Middle frontal gyrus (tissue), 1 donor: ENCODE results near the gene DPY19L3.
"Not testable (repeated sequence)": the region's sequence is repeated elsewhere in the genome, so short reads cannot be mapped to it uniquely, and the experiment has no call there.

Source experiments
- DNase-seq: peaks from one replicate; pipeline ENCODE4 v3.0.0-alpha.2; 2015; ENCODE audit warnings: low spot score; ENCODE audit errors: extremely low spot score

Gene DPY19L3

DNA sequence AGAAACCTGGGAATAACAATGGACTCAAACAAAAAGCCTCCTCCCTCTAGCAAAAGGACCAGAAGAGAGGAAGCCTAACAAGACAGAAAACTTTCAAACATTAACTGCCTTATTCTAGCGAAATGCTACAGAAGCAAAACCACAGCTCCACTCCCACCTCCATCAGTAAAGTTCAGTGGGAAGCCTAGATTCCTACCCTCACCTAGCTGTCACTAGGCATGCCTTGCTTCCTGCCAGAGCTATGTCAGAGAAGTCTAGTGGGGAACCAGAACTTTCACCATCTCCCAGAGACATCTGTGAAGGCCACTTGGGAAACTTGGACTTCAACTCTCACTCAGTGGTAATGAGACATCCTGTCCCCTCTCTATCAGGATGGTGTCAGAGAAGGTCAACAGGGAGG, 37.1 kb downstream of the DPY19L3 start:
- no peak for DNase-seq

DNA sequence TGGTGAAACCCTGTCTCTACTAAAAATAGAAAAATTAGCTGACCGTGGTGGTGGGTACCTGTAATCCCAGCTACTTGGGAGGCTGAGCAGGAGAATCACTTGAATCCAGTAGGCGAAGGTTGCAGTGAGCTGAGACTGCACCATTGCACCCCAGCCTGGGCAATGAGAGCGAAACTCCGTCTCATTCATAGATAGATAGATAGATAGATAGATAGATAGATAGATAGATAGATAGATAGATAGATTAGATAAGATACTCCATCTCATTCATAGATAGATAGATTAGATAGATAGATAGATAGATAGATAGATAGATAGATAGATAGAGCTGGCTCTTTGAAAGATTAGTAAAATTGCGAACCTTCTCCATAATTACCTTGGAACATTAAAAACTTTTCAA, 42.0 kb downstream of the DPY19L3 start:
- DNase-seq = not testable (repeated sequence)

DNA sequence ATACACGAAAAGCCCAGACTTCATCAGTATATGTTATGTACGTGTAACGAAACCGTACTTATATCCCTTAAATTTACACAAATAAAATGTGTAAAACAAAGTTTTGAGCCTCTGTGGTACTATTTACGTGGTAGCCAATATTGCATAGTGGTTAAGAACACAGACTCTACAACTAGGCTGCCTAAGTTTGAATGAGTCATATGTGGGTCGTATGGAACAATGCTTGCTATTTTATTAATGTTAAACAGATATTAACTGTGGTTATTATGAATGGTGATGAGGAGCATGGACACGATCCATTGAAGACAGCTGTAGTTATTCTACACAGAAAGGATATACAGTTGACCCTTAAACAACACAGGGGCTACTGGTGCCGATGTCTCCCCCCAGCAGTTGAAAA, 42.5 kb downstream of the DPY19L3 start:
- DNase-seq = no peak

DNA sequence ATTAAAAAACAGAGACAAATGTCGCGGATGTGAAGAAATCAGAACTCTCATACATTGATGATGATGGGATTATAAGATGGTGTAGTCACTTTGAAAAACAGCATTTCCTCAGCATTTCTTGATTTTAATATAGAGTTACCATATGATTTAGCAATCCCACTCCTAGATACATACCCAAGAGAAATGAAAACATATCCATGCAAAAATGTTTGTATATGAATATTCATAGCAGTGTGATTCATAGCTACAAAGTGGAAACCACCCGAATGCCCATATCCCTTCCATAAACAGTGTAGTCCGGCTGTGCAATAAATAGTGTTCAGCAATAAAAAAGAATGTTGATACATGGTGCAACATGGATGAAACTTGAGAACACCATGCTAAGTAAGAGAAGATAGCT, 44.6 kb downstream of the DPY19L3 start:
- DNase-seq = no peak

DNA sequence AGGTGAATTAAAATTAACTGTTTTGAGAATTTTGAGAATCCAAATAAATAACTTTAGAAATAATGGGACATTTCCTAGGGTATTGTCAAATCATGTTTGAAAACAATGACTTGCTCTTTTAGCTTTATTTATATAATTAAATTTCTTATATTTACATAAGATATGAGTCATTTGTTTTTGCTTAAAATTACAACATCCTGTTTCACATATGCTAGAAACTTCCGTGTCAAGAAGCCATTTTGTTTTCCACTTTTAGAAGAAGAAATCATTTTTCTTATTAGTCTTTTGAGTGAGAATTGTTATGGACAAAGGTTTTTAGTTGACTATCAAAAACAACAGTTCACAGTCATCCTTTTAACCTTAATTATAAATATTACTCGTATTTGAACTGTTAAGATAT, 48.2 kb downstream of the DPY19L3 start:
- no peak for DNase-seq

DNA sequence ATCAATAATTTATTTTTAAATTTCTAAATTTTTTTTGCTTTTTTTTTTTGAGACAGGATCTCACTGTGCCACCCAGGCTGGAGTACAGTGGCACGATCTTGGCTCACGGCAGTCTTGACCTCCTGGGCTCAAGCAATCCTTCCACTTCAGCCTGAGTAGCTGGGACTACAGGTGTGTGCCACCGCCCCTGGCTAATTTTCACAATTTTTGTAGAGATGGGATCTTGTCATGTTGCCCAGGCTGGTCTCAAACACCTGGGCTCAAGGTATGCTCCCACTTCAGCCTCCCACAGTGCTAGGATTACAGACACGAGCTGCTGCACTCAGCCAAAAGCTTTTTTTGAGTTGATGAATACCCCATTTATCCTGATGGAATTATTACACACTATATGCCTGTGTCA, 50.8 kb downstream of the DPY19L3 start:
- DNase-seq = no peak

DNA sequence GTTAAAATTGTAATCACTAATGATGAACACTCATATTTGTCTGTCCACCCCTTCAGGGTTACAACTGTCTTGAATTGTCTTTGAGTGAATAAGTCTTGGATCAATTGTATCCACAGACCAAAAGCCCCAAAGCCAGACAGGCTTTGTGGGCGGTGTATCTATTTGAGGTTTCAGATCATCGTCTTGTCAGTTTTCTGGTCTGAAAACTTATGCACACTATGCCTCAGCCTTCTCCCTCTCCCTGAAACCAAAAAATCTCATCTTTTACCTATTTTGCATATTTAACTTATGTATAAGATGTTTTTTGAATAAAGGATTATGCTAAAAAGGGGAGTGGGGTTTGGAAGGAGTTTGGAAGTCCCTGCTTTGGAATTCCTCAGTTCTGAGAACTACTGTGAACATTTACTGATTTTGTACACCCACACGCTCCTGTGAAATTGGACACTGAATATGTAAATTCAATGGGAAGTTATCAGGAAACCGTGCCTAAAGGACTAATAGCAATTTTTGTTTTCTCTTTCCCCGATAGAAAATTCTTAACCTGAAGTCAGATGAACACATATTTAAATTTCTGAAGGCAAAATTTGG, 52.1 kb downstream of the DPY19L3 start:
- no peak for DNase-seq

DNA sequence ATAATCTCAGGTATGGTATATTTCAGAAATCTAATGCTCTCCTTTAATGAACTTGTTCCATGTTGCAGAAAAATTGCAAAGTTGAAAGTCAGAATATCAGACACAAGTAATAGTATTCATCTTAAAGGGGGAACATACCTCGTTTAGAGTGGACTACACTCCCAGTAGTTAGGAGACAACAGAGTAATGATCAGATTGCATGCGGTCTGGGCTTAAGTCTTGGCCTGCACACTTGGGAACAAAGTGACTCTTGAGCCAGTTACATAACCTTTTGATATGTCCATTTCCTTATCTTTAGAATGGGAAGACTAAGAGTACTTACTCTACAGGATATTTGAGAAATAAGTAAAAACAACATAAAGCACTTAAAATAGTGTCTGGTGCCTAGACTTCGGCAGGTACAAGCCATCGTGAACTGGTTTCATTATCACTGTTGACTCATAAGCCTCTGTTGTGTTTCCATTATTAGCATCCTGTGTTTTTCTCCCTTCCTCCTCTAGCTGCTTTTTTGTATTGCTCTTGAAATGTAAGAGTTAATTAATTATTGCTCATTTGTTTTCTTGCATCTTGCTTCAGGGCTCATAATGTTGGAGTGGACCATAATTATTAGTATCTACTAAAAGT, 53.0 kb downstream of the DPY19L3 start:
- no peak for DNase-seq

DNA sequence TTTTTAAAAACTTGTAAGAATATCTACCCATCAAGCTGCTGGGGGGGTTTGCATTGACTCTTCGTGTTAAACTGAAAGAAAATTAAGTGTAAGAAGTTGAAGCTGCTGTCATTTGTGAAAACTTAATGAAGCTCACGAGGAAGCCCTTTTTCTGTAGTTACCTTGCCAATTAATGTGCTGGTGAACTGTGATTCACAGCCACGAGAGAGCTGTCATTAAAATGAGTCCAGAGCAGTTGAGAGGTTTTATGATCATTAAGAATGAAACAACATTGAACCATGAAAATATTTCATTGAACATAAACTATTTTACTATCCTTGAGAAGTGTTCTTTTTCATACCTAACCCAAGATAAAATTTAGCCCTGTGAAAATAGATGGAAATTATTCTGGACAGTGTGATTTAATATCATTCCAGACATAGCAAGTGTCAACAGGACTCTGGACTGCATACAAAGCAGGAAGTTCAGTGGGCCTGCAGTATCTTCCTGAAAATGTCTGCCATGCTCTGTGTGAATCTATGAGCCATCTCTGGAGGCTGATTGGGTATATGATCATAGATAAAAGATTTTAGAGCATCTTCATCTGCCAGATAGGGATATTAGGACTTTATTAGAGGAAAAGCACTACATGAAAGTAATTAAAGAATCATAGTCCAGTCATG, 53.8 kb downstream of the DPY19L3 start:
- no peak for DNase-seq

DNA sequence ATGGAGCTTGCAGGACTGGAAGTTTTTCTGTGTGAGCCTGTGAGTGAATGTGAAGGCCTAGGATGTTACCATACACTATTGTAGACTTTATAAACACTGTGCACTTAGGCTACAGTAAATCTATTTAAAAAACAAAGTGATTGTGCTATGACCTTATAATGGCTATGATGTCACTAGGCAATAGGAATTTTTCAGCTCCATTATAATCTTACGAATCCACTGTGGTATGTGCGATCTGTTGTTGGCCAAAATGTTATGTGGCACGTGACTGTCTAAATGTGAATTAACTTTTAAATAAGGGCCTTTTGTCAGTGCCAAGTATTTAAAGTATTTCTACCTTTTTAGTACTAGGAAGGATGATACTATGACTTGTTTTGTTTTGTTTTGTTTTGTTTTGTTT, 54.9 kb downstream of the DPY19L3 start:
- DNase-seq = no peak

DNA sequence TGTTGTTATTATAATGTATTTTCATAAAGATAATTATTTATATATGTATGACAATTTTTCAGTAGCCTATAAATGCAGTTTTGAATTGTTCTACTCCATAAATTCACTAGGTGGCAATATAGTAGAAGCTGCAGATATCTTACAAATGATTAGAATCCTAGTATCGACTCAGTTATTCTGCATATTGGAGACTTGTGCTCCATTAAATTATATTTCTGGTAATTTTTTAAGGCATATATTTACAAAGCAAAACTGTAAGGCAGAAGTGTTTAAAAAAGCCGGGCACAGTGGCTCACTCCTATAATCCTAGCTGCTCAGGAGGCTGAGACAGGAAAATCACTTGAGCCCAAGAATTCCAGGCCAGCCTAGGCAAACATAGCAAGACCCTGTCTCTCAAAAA, 58.7 kb downstream of the DPY19L3 start:
- peak; percentile 29 for DNase-seq

DNA sequence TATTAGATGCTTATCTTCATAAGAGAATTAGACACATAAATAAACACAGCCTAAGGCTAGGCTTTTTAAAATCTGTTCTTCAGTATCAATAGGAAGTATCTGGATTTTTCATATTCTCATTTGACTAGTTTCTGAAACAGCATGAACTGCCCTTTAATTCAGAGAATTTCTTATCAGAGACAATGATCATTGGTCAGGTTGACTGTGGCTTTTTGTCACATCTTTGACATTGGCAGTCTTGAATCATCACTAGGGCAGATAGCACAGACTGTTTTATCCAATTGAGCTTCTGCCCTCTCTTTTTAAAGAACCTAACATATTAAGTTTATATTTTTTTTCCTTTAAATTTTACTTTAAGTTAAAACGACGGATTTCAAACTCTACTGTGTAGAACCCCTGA, 59.6 kb downstream of the DPY19L3 start:
- DNase-seq = no peak

DNA sequence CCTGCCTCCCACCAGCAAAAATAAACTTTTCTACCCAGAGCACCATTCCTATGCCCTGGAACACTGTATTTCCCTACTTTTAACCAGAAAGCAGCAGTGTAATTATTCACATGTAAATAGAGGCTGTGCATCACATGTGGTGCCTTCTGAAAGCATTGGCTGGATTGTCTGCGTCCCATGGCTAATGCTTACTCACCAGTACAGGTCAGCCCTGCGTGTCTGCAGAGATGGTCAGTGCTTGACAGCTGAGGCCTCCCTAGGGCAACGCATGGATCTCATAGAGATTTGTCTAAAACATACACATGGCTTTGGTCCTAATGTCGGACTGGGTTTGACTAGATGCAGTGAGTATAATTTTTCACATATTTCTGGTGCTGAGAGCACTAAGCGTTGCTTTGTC, 64.2 kb downstream of the DPY19L3 start:
- DNase-seq = no peak

DNA sequence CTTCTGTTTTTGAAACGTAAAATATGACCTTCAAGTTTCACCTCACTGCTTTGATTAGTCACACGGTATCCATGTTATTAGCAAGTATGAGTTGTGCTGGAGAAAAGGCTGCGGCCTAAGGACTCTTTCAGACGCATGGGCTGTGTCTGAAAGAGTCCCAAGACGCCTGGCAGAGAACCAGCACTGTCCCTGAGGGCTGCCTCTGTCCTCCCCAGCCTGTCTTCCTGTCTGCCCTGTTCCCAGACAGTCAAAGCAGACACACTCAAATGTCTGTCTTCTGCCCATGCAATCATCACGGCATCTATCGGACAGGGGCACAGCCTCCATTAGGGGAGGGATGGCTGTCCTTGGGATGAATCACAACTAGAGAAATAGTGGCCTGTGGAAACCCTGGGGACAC, 65.5 kb downstream of the DPY19L3 start:
- no peak for DNase-seq

DNA sequence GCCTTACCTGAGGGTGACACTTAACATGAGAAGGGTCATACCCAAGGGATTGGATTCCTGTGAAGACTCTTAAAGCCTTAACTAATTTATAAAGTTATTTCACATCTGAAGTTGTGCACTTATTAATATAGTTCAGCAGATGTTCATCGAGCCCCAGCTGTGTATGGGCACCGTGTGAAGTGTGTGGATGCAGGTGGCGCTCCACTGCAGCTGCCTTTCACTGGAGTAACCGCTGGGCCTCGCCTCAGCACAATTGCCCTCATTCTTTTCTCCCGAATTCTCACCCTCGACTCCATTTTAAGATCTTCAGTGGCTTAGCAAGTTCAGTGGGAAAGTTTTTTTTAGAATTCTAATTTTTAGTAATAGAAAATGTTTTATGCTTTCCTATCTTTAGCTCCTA, 66.2 kb downstream of the DPY19L3 start:
- no peak for DNase-seq

DNA sequence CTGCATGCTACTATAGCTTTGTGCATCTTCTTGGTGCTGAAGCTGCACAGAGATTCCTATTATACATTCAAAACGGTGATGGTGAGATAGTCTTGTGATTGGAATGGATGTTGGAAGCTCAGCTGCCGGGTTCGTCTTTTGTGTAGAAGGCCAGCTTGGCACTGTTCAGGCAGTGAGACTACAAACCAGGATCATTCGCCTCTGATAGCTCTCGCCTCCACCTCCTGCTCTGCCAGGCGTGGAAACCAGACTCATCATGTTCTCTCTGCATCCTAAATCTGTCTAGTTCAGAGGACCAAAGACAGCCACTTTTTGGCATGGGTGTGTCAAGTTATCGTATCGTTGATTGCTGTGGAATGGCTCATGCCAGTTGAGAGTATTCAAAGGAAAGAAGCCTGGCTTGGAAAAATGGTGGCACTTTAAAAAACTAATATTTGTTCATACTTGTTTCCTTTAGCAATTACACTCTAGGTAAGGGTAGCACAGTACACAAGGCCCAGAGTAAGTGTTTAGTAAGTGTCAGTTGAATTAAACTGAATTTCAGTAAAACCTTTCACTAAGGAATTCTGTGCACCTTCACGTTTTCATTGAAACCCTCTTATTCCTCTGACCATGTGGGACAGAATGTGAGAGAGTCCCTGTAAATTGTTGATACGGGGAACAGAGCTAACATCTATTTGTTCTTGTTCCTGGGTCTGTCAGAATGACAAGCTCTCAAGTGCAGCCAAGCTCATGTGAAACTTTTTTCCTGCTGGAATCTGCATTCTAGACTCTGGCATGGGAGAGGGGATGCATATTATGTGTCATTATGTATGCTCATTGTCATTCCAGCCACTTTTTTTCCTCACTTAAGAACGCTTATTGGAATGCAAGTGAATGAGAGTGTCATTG, 69.8 kb downstream of the DPY19L3 start:
- no peak for DNase-seq

DNA sequence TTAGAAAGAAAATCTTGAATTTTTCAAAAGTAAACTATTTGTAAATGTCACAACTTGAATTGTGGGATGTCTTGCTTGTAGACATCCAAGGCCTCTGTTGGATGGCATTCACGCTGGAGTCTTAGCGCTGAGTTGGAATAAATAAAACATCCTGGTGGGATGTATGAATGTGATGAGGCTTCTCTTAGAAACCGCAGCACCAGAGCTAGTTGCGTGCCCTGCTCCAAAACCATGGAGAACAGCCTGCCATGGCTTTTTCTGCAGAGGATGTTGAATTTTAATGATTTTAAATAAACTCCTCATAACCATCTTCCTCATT, 70.4 kb downstream of the DPY19L3 start:
- DNase-seq = no peak

DNA sequence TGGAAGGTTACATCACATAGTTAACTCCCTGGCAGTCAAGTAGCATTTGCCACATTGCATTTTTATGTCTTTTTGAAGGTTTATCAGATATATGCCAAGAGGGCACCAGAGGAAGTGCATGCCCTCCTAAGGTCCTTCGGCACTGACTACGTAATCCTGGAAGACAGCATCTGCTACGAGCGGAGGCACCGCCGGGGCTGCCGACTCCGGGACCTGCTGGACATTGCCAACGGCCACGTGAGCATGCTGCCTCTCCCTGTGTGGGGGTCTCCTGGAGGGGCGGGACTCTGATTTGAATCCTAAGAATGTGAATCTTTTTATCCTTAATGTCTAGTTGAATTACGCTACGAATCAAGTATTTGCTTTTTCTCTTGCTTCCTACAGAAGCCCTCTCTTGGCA, 74.8 kb downstream of the DPY19L3 start:
- no peak for DNase-seq

DNA sequence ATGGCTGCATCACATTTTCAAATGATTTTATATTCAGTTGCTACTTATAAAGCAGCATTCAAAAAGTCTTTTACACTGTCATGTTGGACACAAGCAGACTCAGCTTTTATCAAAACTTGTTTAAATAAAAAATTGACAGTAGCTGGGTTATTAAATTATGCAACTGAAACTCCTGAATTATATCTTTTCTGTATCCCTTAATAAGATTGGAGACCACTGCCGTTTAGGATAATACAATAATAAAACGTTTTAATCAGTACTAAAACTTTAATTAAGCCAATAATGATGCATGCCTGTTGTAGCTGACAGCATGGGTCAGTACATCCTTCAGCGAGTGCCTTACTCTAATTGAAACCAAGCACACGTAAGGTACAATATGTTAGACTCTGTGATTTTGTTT, 78.0 kb downstream of the DPY19L3 start:
- no peak for DNase-seq

DNA sequence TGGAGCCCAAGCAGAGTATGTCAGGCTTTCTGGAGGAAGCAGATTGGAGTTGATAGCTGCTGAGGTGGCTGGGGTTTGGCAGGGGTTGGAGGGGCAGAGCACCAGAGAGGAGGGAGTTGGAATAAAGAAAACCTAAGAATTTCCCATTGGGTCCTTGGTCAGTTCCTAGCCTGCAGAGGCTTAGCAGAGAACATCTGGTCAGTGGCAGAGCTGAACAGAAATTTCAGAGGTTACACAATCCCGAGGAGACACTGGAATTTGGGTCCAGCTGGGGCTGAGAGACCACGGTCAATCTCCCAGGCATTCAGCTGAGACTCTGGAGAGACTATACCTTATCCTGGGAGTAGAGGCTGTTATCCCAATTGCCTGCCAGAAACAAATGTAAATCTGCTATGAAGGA, 84.4 kb downstream of the DPY19L3 start:
- no peak for DNase-seq

DNA sequence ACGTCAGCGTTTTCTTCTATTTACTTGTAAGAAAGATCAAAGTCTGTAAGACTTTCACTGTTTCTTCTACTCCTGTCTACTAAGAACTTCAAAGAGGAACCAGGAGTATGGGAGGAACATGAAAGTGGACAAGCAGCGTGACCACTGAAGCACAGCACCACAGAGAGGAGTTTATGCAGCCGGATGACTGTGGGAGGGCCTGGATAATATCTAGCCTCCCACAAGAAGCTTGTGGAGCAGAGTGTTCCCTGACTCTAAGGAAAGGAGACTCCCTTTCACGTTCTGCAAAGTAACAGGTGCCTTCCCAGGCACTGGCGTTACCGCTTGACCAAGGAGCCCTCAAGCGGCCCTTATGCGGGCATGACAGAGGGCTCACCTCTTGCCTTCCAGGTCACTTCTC, 91.8 kb downstream of the DPY19L3 start:
- DNase-seq = no peak

DNA sequence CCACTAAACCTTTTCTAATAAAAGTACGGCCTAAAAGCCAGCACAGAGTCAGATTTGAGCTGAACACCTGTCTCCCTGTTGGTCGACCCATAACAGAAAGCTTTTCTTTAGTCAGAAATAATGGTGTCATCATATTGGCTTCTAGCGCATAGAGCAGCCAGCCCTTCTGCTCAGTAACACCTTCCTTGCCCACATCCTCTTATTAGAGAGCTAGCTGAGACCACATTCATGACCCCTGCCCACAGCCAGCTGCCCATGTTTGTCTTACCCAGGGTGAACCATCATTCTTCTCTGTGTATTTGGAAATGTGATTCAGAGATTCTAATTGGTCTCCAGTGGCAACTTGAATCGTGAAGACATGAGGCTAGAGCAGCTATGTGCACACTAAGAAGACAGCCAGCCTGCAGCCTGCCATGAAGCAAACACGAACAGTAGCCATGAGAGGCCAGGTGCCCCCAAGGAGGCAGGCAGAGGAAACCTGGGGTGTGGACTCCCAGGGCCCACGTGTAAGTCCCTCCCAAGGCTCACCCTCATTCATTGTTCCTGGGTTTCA, 93.2 kb downstream of the DPY19L3 start:
- DNase-seq = no peak
